Left ventricle myocardium inferior (tissue), 1 donor: ENCODE results near the gene PCBP3. TPM values are rescaled to one million over a fixed set of nuclear protein-coding genes. Genes with fewer than 3 reads are reported as not detected.

Experiments used
- DNase-seq: peaks from one replicate; pipeline ENCODE4 v3.0.0-alpha.2; 2020
- H3K27ac ChIP-seq: fragments of 200-600 bp; replicated peaks from 2 replicates; pipeline ENCODE4 v1.8.0; 2021
- H3K27me3 ChIP-seq: fragments of 200-600 bp; 2 replicates; pipeline ENCODE4 v1.8.0; 2021; ENCODE audit warnings: low read depth
- H3K36me3 ChIP-seq: fragments of 200-600 bp; 2 replicates; pipeline ENCODE4 v1.8.0; 2021
- H3K4me1 ChIP-seq: fragments of 200-600 bp; 2 replicates; pipeline ENCODE4 v1.8.0; 2021
- H3K4me3 ChIP-seq: fragments of 200-600 bp; 2 replicates; pipeline ENCODE4 v1.8.0; 2021; ENCODE audit warnings: mild to moderate bottlenecking, moderate library complexity
- H3K9me3 ChIP-seq: fragments of 200-600 bp; replicated peaks from 2 replicates; pipeline ENCODE4 v1.8.0; 2021
- intact Hi-C: fragments of 100-400 bp; cut with micrococcal nuclease; formaldehyde crosslinking; loops from one replicate; pipeline ENCODE4 v1.11.0; 2022
- total RNA-seq: library from RNA; stranded (reverse); fragmentation: NEBNext Ultra II Directional; extraction: Animal tissue kit (Norgen Biotek cat#: 25700); gene quantifications from one replicate; pipeline ENCODE4 v1.2.1, GENCODE V29; 2021
- TF ChIP-seq, protein P1 (sequence below): fragments of 200-600 bp; IDR thresholded peaks from 2 replicates; pipeline ENCODE4 v1.8.0; 2021; ENCODE audit warnings: antibody characterized with exemption, mild to moderate bottlenecking, borderline replicate concordance
- donor health status: DM: no; HTN: yes; CAD: no; lungs with severe emphysema.

Gene PCBP3
- total RNA-seq, 1 donor from 2014 or later = 2.9 TPM

GRCh38 chr21:45930792-45931191 is 287.3 kb downstream of the PCBP3 start:
- Histone ChIP-seq H3K27me3 (peaks cover 12% of the 10 kb centered on the region), H3K36me3 (peaks cover 8% of the 10 kb centered on the region), H3K9me3 (peaks cover 18% of the 10 kb centered on the region), H3K4me1 (no peaks in the 10 kb centered on the region), H3K27ac (no peak overlapping the region), H3K4me3 (no peak overlapping the region)
- TF ChIP-seq, protein P1, sequence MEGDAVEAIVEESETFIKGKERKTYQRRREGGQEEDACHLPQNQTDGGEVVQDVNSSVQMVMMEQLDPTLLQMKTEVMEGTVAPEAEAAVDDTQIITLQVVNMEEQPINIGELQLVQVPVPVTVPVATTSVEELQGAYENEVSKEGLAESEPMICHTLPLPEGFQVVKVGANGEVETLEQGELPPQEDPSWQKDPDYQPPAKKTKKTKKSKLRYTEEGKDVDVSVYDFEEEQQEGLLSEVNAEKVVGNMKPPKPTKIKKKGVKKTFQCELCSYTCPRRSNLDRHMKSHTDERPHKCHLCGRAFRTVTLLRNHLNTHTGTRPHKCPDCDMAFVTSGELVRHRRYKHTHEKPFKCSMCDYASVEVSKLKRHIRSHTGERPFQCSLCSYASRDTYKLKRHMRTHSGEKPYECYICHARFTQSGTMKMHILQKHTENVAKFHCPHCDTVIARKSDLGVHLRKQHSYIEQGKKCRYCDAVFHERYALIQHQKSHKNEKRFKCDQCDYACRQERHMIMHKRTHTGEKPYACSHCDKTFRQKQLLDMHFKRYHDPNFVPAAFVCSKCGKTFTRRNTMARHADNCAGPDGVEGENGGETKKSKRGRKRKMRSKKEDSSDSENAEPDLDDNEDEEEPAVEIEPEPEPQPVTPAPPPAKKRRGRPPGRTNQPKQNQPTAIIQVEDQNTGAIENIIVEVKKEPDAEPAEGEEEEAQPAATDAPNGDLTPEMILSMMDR = no peak
- intact Hi-C loops = no loop called here
- DNase-seq = no peak

DNA sequence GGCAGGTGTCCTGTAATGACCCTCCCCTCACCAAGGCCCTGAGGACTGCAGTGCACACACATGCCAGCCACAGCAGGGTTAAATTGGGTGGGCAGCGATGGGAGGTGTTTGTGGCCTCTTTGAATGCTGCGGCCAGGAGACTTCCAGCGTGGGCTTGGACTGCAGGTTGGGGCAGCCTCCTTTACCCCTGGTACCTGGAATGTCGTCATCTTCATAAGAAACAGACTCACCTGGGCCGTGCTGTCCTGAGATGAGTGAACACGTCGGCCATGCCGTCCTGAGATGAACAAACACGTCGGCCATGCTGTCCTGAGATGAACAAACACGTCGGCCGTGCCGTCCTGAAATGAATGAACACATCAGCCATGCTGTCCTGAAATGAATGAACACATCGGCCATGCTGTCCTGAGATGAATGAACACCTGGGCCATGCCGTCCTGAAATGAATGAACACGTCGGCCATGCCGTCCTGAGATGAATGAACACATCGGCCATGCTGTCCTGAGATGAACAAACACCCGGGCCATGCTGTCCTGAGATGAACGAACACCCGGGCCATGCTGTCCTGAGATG is 288.0 kb downstream of the PCBP3 start:
- no peak for DNase-seq
- TF ChIP-seq, protein P1 = no peak
- no peaks in the 10 kb centered on the region for H3K4me1 ChIP-seq
- H3K27ac ChIP-seq = no peak overlapping the region
- intact Hi-C loops = no loop called here
- peaks cover 13% of the 10 kb centered on the region for H3K36me3 ChIP-seq
- H3K4me3 ChIP-seq = no peak overlapping the region
- H3K9me3 ChIP-seq = peaks cover 24% of the 10 kb centered on the region
- H3K27me3 ChIP-seq = peaks cover 12% of the 10 kb centered on the region

- peaks cover 7% of the 10 kb centered on the region for H3K27me3 ChIP-seq
Measured at GRCh38 chr21:45932922-45933502, 289.5 kb downstream of the PCBP3 start.

GRCh38 chr21:45934085-45934484 is 290.6 kb downstream of the PCBP3 start:
- Histone ChIP-seq H3K4me1 (no peaks in the 10 kb centered on the region), H3K27me3 (no peaks in the 10 kb centered on the region), H3K36me3 (peaks cover 13% of the 10 kb centered on the region), H3K27ac (no peak overlapping the region), H3K4me3 (no peak overlapping the region), H3K9me3 (peaks cover 30% of the 10 kb centered on the region)
- intact Hi-C loops = no loop called here
- TF ChIP-seq, protein P1 = no peak
- DNase-seq = no peak

More at GRCh38 chr21:45932922-45933502, 289.5 kb downstream of the PCBP3 start:
- TF ChIP-seq, protein P1 = no peak
- H3K4me3 ChIP-seq = no peak overlapping the region
- intact Hi-C loops = no loop called here
- H3K36me3 ChIP-seq = peaks cover 13% of the 10 kb centered on the region
- H3K9me3 ChIP-seq = peaks cover 30% of the 10 kb centered on the region
- DNase-seq = no peak
- no peaks in the 10 kb centered on the region for H3K4me1 ChIP-seq
- no peak overlapping the region for H3K27ac ChIP-seq

DNA sequence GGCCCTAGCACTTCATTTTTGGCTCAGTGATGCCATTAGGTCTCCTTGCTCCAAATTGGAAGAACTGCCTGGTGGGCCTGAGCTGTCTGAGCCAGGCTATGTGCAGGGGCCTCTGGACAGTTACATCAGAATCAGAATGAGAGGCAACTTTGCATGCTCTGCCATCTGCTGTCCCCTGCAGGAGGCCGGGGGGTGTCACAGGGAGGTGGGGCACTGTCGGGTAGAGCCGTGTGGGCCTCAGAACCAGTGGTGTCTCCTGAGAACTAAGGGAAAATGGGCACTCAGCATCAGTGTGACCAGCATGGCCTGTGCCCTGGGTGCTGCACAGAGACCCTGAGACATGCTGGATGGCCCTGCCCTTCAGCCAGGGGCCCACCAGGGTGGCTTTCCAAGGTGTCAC is 291.0 kb downstream of the PCBP3 start:
- H3K27ac ChIP-seq = no peak overlapping the region
- no peaks in the 10 kb centered on the region for H3K27me3 ChIP-seq
- TF ChIP-seq, protein P1 = no peak
- H3K36me3 ChIP-seq = peaks cover 13% of the 10 kb centered on the region
- H3K4me1 ChIP-seq = no peaks in the 10 kb centered on the region
- no peak for DNase-seq
- no peak overlapping the region for H3K4me3 ChIP-seq
- peaks cover 30% of the 10 kb centered on the region for H3K9me3 ChIP-seq
- intact Hi-C loops = no loop called here
